Measurements from ENCODE around the gene ENPP3. TPM values are rescaled to one million over a fixed set of nuclear protein-coding genes. Genes with fewer than 3 reads are reported as not detected.

ENPP3 gene
- total and polyA plus RNA-seq, 2 of the 13 experiments (the other 11 are each of a cell fraction or from before 2014, with no cell fraction given) = 40.0 to 75.4 TPM

GRCh38 chr6:131693384-131693783, 56.3 kb downstream of the ENPP3 start:
- FAIRE-seq = no peak
- BruUV-seq (replicated peaks) = no TSS peak
- in situ Hi-C loops (cut with HindIII; ENCODE audit: extremely low pct_ligation_motif_present, low pct_unique_long_range_greater_than_20kb) = loop anchor here (5.0 to 25.0 kb wide), 2 partner anchors 219 to 519 kb away; no protein-coding TSS in a partner anchor

More at GRCh38 chr6:131693384-131693783, 56.3 kb downstream of the ENPP3 start:
- intact Hi-C loops (cut with micrococcal nuclease; ENCODE audit: unreplicated experiment) = loop anchor here (2.0 to 5.0 kb wide), 2 partner anchors 174 to 217 kb away; no protein-coding TSS in a partner anchor
- H3K9me3 ChIP-seq (ENCODE audit: low read length) = no peaks in the 10 kb centered on the region
- no peaks in the 10 kb centered on the region for H3K4me1 ChIP-seq (ENCODE audit: insufficient read depth, low read length)
- TF ChIP-seq TOPORS (CRISPR knock-in tag; IDR thresholded peaks at IDR 0.05) (no peak), ZNF496 (CRISPR knock-in tag; IDR thresholded peaks at IDR 0.05; ENCODE audit: insufficient replicate concordance) (no peak), ARID2 (CRISPR knock-in tag; IDR thresholded peaks at IDR 0.05; ENCODE audit: borderline replicate concordance) (no peak), ZBTB42 (CRISPR knock-in tag; IDR thresholded peaks at IDR 0.05) (no peak), ZNF383 (CRISPR knock-in tag; IDR thresholded peaks at IDR 0.05; ENCODE audit: borderline replicate concordance) (no peak), NFE2L2 (IDR thresholded peaks at IDR 0.05; ENCODE audit: low read length) (no peak), ZNF512 (CRISPR knock-in tag; IDR thresholded peaks at IDR 0.05) (no peak)
- DNase-seq (ENCODE audit: low spot score) = no peak
- whole genome bisulfite sequencing (ENCODE audit: low lambda C conversion rate) = 97% methylated on average over 5 of the region's 5 CpGs
- POLR2A ChIA-PET = no interaction called here
- peaks cover 21 to 59% of the 10 kb centered on the region in 2 experiments for H3K36me3 ChIP-seq (replicated peaks in 1 of 2; ENCODE audit: control insufficient read depth in 1 of 2, insufficient read depth in 2 of 2, low read length in 2 of 2)
- H4K20me1 ChIP-seq (ENCODE audit: insufficient read depth, low read length) = no peaks in the 10 kb centered on the region
- H3K4me3 ChIP-seq (replicated peaks in 1 of 3; ENCODE audit: insufficient read depth in 1 of 3, low read depth in 2 of 3, low read length in 3 of 3) = no peak overlapping the region
- ATAC-seq = no peak
- H3K27me3 ChIP-seq (ENCODE audit: control insufficient read depth in 1 of 2, insufficient read depth in 2 of 2, low read length in 2 of 2) = no peaks in the 10 kb centered on the region
- CTCF ChIA-PET (ENCODE audit: low intra/inter-chr PET ratio, low total read pairs) = interaction anchor here (2.6 kb wide), 1 partner anchor 113 kb away, joined by 18 read pairs; the partner anchor contains the start of gene ENPP1
- no peak overlapping the region for H3K9ac ChIP-seq (ENCODE audit: insufficient read depth, low read depth, low read length)
- no peak overlapping the region for H3K4me2 ChIP-seq (ENCODE audit: low read depth, low read length)
- no peak overlapping the region for H3K27ac ChIP-seq (ENCODE audit: extremely low read length, insufficient read depth, low read length)
- H3K79me2 ChIP-seq (ENCODE audit: insufficient read depth, low read length) = no peaks in the 10 kb centered on the region
- H2AFZ ChIP-seq (ENCODE audit: low read length) = no peak overlapping the region
